PFSK-1 (cell line): ENCODE results near the gene S100A13.

Experiments used
- POLR2AphosphoS5 ChIP-seq: IDR thresholded peaks from 2 replicates; pipeline ENCODE4 v1.6.1; 2012; ENCODE audit warnings: low read depth, mild to moderate bottlenecking, control low read depth, low read length, moderate library complexity
- REST ChIP-seq, 2 experiments: IDR thresholded peaks; 2 replicates each; pipeline versions ENCODE4 v1.6.1 to v1.8.0; 2011 to 2012; ENCODE audit warnings: low read depth in 2 of 2, low read length in 2 of 2, control low read depth in 1 of 2, inconsistent platforms in 1 of 2, mild to moderate bottlenecking in 1 of 2, moderate library complexity in 1 of 2; ENCODE audit not compliant: insufficient read depth in 1 of 2

- TF ChIP-seq POLR2AphosphoS5 (no peak), REST (IDR thresholded peaks at IDR 0.05; ENCODE audit: insufficient read depth in 1 of 2, low read depth in 2 of 2, low read length in 2 of 2) (no peak)
These were observed 15.9 kb downstream of the S100A13 start for GRCh38 chr1:153611356-153611755.
